ENCODE measurements around the gene MED12L. TPM values are rescaled to one million over a fixed set of nuclear protein-coding genes. Genes with fewer than 3 reads are reported as not detected.

The MED12L gene
- polyA plus RNA-seq, 1 of the 3 experiments (the other 2 are of a cell fraction): 0.03 TPM

GRCh38 chr3:151100076-151100475 is 14.6 kb downstream of the MED12L start:
- Histone ChIP-seq H3K36me3 (replicated peaks in 1 of 2; ENCODE audit: control insufficient read depth in 1 of 2, insufficient read depth in 2 of 2, low read length in 1 of 2) (no peaks in the 10 kb centered on the region), H3K27ac (ENCODE audit: low read depth in 2 of 2, low read length in 1 of 2) (no peak overlapping the region), H2AFZ (ENCODE audit: low read depth) (no peak overlapping the region), H3K4me2 (no peak overlapping the region), H3F3A (replicated peaks; ENCODE audit: insufficient read depth) (no peaks in the 10 kb centered on the region), H3K4me1 (ENCODE audit: control insufficient read depth in 1 of 2, insufficient read depth in 2 of 2, low read depth in 1 of 2, low read length in 1 of 2) (no peaks in the 10 kb centered on the region), H3K27me3 (ENCODE audit: insufficient read depth) (peaks cover 5% of the 10 kb centered on the region; the same call in 1 of the 2 replicates), H3K79me2 (ENCODE audit: insufficient read depth) (no peaks in the 10 kb centered on the region), H3K9me3 (no peaks in the 10 kb centered on the region), H3K9ac (no peak overlapping the region), H4K20me1 (ENCODE audit: insufficient read depth) (no peaks in the 10 kb centered on the region), H3K9me2 (no peaks in the 10 kb centered on the region), H3K4me3 (ENCODE audit: low read depth in 2 of 2, low read length in 1 of 2) (no peak overlapping the region)
- TF ChIP-seq SIN3A (IDR thresholded peaks at IDR 0.05; ENCODE audit: borderline replicate concordance, low read depth, low read length) (no peak), FOSL2 (IDR thresholded peaks at IDR 0.05; ENCODE audit: borderline replicate concordance, low read depth) (no peak), PBX3 (IDR thresholded peaks at IDR 0.05) (no peak), TEAD4 (IDR thresholded peaks at IDR 0.05; ENCODE audit: borderline replicate concordance, insufficient read depth) (no peak), MAX (IDR thresholded peaks at IDR 0.05; ENCODE audit: low read depth) (no peak)
- CTCF ChIA-PET: interaction anchor here (1.1 to 2.0 kb wide), 2 partner anchors 12 to 14 kb away, joined by 5 to 8 read pairs; no protein-coding TSS in a partner anchor
- POLR2A ChIA-PET: no interaction called here
- 25% methylated on average over 1 of the region's 1 CpG for WGBS (ENCODE audit: low lambda C conversion rate)
- DNase-seq: no peak

- Histone ChIP-seq H3K4me2 (no peak overlapping the region), H3K79me2 (ENCODE audit: insufficient read depth) (no peaks in the 10 kb centered on the region), H3K27me3 (ENCODE audit: insufficient read depth) (peaks cover 5% of the 10 kb centered on the region; the same call in 1 of the 2 replicates), H4K20me1 (ENCODE audit: insufficient read depth) (no peaks in the 10 kb centered on the region), H3K4me3 (ENCODE audit: low read depth in 2 of 2, low read length in 1 of 2) (no peak overlapping the region), H3K9me3 (no peaks in the 10 kb centered on the region), H3K36me3 (replicated peaks in 1 of 2; ENCODE audit: control insufficient read depth in 1 of 2, insufficient read depth in 2 of 2, low read length in 1 of 2) (no peaks in the 10 kb centered on the region), H3K27ac (ENCODE audit: low read depth in 2 of 2, low read length in 1 of 2) (no peak overlapping the region), H3F3A (replicated peaks; ENCODE audit: insufficient read depth) (no peaks in the 10 kb centered on the region), H2AFZ (ENCODE audit: low read depth) (no peak overlapping the region), H3K4me1 (ENCODE audit: control insufficient read depth in 1 of 2, insufficient read depth in 2 of 2, low read depth in 1 of 2, low read length in 1 of 2) (no peaks in the 10 kb centered on the region), H3K9ac (no peak overlapping the region), H3K9me2 (no peaks in the 10 kb centered on the region)
- ChIA-PET POLR2A (no interaction called here), CTCF (no interaction called here)
- DNase-seq: peak; percentile 12
- 34% methylated on average over 8 of the region's 8 CpGs for WGBS (ENCODE audit: low lambda C conversion rate)
- TF ChIP-seq CTCF (IDR thresholded peaks at IDR 0.05) (no peak), USF2 (IDR thresholded peaks at IDR 0.05; ENCODE audit: borderline replicate concordance, low read depth, low read length) (no peak), MAX (IDR thresholded peaks at IDR 0.05; ENCODE audit: low read depth) (no peak), RXRA (IDR thresholded peaks at IDR 0.05; ENCODE audit: borderline replicate concordance, low read depth) (no peak), RCOR1 (IDR thresholded peaks at IDR 0.05; ENCODE audit: low read length) (no peak), EZH2phosphoT487 (IDR thresholded peaks at IDR 0.05; ENCODE audit: borderline replicate concordance, low read depth) (no peak), CHD2 (IDR thresholded peaks at IDR 0.05; ENCODE audit: low read length, partially characterized antibody) (no peak), EP300 (IDR thresholded peaks at IDR 0.05; ENCODE audit: borderline replicate concordance in 1 of 2, low read depth in 1 of 2, low read length in 1 of 2) (no peak), REST (IDR thresholded peaks at IDR 0.05; ENCODE audit: low read depth, low read length) (no peak), SMC3 (IDR thresholded peaks at IDR 0.05; ENCODE audit: low read depth, low read length) (no peak), IRF3 (IDR thresholded peaks at IDR 0.05; ENCODE audit: low read depth, low read length) (no peak), YY1 (IDR thresholded peaks at IDR 0.05; ENCODE audit: low read depth) (no peak)
Observed at GRCh38 chr3:151101270-151101969, 16.0 kb downstream of the MED12L start.

Data from SK-N-SH (cell line).